Prostate gland (tissue), 1 donor: ENCODE results near the gene BAHD1.

Experiments used
- POLR2A ChIP-seq: fragments of 450-650 bp; IDR thresholded peaks from one replicate; pipeline ENCODE4 v1.6.1; 2016; ENCODE audit warnings: antibody characterized with exemption, mild to moderate bottlenecking
- POLR2AphosphoS5 ChIP-seq: sonication (generic); formaldehyde crosslinking; IDR thresholded peaks from one replicate; pipeline ENCODE4 v1.6.1; 2017; ENCODE audit warnings: antibody characterized with exemption

GRCh38 chr15:40443255-40443654, 2.5 kb downstream of the BAHD1 start:
- TF ChIP-seq POLR2A (no peak), POLR2AphosphoS5 (no peak)
